ENCODE measurements around the gene FIGNL2. TPM values are rescaled to one million over a fixed set of nuclear protein-coding genes. Genes with fewer than 3 reads are reported as not detected.
A peak's percentile ranks its signal among the peaks of the same experiment; 100 is the strongest.

FIGNL2 gene
- total RNA-seq, 8 experiments from 2014 or later, result 0.46 to 25.3 (median 2.1) TPM

DNA sequence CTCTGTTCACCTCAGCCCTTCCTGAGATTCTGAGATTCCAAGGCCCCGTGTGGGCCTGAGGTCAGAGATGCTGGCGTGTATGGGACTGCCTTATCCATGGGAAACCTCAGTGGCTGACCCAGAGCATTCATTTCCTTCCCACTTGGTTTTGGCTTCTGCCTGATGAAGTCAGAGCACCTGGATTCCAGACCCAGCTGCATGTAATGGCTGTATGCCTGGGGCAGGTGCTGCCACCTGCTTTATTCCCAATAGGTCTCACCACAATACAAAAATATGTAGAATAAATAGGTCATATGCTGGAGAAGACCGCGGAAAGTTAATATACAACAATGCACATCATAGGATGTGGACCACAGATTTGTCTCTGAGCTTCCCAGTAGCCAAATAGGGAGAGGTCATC lies 25.6 kb downstream of the FIGNL2 start:
- no peak overlapping the region for H3K4me3 ChIP-seq
- no peak for ATAC-seq (replicated peaks in 6 of 8)
- H3K4me1 ChIP-seq (replicated peaks in 1 of 2), result peaks cover 9 to 12% of the 10 kb centered on the region in 2 donors
- H3K27ac ChIP-seq, result no peak overlapping the region
- WGBS, 10 experiments, result 60 to 100% (median 92%) methylated on average over 1 to 4 of the region's 4 CpGs; no CpG with 5 or more reads in 3 of the 10 experiments
- in situ Hi-C loops (cut with MboI; ENCODE audit: low pct_unique_long_range_greater_than_20kb in 2 of 9, low sequenced_read_pairs in 9 of 9, unreplicated experiment in 9 of 9), result loop anchor here in 2 of 9 experiments (10.0 to 25.0 kb wide), 3 partner anchors 286 to 411 kb away; partner anchors contain the start of gene SLC4A8 (in 2 of the 2)

DNA sequence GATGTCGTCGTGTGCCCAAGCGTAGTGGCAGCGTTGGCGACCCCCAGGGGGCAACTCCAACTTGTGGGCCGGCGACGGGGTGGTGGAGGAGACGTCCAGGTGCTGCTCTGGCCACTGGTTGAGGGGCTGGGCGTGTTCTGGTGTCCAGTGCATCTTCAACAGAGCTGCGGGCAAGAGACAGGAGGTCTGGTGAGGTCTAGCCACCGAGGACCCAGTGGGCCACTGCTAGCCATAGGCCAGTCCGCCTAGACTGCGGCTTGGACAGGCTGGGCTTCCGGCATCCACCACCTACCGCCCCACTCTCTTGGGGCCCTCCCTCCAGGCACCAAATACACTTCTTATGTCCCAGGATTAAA lies 26.3 kb downstream of the FIGNL2 start:
- in situ Hi-C loops (cut with MboI; ENCODE audit: low pct_unique_long_range_greater_than_20kb in 2 of 9, low sequenced_read_pairs in 9 of 9, unreplicated experiment in 9 of 9), result loop anchor here in 2 of 9 experiments (10.0 to 25.0 kb wide), 3 partner anchors 285 to 410 kb away; partner anchors contain the start of gene SLC4A8 (in 2 of the 2)
- ATAC-seq (replicated peaks in 6 of 8), result no peak
- Histone ChIP-seq H3K4me1 (replicated peaks in 1 of 2) (peaks cover 4 to 5% of the 10 kb centered on the region in 2 donors), H3K27ac (no peak overlapping the region), H3K4me3 (no peak overlapping the region)
- WGBS, 10 experiments, result 89 to 100% (median 93%) methylated on average over 3 of the region's 16 CpGs; no CpG with 5 or more reads in 7 of the 10 experiments

DNA sequence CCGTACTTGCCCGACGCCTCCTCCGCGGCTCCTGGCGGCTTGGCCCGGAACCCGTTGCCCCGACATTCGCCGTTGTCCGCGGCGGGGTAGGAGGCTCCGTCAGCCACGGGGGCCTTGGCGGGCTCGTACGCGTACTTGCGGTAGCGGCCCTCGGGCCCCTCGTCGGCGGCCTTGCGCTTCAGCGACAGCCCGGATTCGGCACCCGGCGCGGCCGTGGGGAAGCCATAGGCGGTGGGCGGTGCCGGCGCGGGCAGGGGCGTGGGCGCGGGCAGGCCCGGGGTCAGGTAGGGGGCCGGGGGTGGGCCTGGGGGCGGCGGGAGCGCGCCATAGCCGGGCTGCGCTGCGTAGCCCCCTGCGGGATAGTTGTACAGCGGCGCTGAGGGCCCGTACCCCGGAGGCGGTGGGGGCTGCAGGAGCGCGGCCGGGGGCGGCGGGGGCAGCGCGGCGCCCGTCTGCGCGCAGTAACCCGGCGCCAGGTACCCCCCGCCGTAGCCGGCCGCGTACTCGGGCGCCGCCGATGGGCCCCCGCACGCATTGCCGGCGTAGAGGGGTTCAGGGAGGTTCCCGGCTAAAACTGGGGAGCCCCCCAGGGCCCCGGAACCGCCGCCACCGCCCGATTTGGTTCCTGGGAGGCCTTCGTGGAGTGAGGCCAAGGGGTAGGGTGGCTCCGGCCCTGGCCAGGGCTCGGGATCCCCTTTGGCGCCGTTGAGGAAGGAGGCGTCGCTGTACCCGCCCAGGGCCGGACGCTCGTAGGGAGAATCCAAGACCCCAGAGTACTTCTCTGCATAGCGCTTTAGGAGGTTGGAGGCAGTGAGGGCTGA lies 26.9 kb downstream of the FIGNL2 start:
- 40 to 100% methylated on average over 1 of the region's 101 CpGs; no CpG with 5 or more reads in 8 of the 10 experiments for WGBS, 10 experiments
- ATAC-seq (replicated peaks in 6 of 8), result peak in 1 of 8 experiments; percentile 11
- in situ Hi-C loops (cut with MboI; ENCODE audit: low pct_unique_long_range_greater_than_20kb in 2 of 9, low sequenced_read_pairs in 9 of 9, unreplicated experiment in 9 of 9), result loop anchor here in 2 of 9 experiments (10.0 to 25.0 kb wide), 3 partner anchors 284 to 409 kb away; partner anchors contain the start of gene SLC4A8 (in 2 of the 2)
- Histone ChIP-seq H3K27ac (no peak overlapping the region), H3K4me1 (replicated peaks in 1 of 2) (peaks cover 2 to 5% of the 10 kb centered on the region in 2 donors), H3K4me3 (no peak overlapping the region)

DNA sequence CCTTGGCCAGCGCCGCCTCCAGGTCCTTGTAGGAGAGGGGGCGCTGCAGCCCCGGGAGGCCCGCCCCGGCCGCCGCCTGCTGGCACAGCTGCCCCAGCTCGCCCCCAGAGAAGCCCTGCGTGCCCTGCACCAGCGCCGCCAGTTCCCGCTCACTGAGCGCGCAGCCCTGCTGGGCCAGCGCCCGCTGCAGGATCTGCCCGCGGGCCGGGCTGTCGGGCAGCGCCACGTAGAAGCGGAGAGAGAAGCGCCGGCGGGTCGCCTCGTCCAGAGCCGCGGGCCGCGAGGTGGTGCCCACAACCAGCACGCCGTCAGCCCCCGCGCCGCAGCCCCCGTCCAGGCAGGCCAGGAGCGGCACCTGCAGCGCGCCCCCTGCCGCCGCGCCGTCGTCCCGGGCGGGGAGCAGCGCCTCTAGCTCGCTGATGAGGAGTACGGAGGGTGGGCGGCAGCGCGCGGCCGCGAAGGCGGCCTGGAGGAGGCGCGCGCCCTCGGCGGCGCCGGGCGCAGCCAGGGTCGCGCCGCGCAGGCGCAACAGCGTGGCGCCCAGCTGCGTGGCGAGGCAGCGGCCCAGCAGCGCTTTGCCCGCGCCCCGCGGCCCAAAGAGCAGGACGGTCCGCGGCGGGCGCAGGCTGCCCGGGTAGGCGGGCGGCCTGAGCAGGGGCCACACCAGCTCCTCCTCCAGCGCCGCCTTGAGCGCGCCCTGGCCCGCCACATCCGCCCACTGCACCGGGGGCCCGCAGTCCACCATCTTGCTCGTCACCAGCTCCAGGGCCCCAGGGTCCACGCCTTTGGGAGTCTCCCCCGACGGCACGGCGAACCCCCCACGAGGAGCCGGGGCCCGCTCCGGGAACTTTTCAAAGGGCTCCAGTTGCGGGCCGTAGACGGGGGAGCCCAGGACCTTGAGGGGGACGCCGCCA lies 27.7 kb downstream of the FIGNL2 start:
- Histone ChIP-seq H3K27ac (no peak overlapping the region), H3K4me1 (replicated peaks in 1 of 2) (peaks cover 2 to 5% of the 10 kb centered on the region in 2 donors), H3K4me3 (no peak overlapping the region)
- in situ Hi-C loops (cut with MboI; ENCODE audit: low pct_unique_long_range_greater_than_20kb in 2 of 9, low sequenced_read_pairs in 9 of 9, unreplicated experiment in 9 of 9), result loop anchor here in 2 of 9 experiments (10.0 to 25.0 kb wide), 3 partner anchors 283 to 408 kb away; partner anchors contain the start of gene SLC4A8 (in 2 of the 2)
- ATAC-seq (replicated peaks in 6 of 8), result peak in 4 of 8 experiments; percentile 26 to 88 (median 72)
- WGBS, 10 experiments, result 2% methylated on average over 11 of the region's 113 CpGs; no CpG with 5 or more reads in 9 of the 10 experiments

DNA sequence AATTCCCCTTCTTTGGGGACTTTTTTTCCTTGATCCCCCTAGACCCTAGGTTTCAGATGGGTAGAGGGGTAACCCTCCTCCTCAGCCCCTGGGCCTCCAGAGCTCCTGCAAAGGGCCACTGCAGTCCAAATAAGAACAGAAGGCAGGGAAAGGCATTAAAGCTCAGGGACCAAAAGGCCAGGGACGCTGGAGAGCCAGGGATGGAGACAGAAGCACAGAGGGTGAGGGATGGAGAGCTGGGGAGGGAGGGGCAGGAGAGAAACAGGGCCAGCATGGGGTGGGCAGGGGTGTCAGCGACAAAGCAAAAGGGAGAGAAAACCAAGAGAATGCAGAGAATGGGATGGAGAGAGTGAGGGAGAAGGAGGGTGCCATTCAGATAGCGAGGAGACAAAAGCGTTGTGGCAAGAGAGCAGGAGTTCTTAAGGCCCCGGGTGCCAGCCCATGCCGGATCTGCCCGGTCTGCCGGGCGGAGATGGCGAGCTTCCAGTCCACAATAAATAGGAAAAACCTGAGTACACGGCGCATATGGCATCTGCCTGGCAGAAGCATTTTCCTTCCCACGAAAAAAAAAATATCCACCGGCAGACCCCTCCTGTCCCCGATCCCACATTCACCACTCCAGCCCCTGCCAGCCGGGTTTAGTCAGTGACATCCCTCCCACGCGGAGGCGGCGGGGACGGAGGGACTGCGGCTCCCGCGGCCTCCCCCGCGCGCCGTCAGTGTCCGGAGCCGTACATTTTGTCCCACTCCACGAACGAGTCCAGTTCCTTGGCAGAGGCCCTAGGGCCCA lies 28.6 kb downstream of the FIGNL2 start:
- peaks cover 2 to 5% of the 10 kb centered on the region in 2 donors for H3K4me1 ChIP-seq (replicated peaks in 1 of 2)
- H3K4me3 ChIP-seq, result no peak overlapping the region
- ATAC-seq (replicated peaks in 6 of 8), result peak in 2 of 8 experiments; percentile 12 to 16
- WGBS, 10 experiments, result 0 to 100% (median 30%) methylated on average over 1 to 15 of the region's 32 CpGs; no CpG with 5 or more reads in 4 of the 10 experiments
- in situ Hi-C loops (cut with MboI; ENCODE audit: low pct_unique_long_range_greater_than_20kb in 2 of 9, low sequenced_read_pairs in 9 of 9, unreplicated experiment in 9 of 9), result loop anchor here in 2 of 9 experiments (10.0 to 25.0 kb wide), 3 partner anchors 283 to 408 kb away; partner anchors contain the start of gene SLC4A8 (in 2 of the 2)
- H3K27ac ChIP-seq, result no peak overlapping the region

DNA sequence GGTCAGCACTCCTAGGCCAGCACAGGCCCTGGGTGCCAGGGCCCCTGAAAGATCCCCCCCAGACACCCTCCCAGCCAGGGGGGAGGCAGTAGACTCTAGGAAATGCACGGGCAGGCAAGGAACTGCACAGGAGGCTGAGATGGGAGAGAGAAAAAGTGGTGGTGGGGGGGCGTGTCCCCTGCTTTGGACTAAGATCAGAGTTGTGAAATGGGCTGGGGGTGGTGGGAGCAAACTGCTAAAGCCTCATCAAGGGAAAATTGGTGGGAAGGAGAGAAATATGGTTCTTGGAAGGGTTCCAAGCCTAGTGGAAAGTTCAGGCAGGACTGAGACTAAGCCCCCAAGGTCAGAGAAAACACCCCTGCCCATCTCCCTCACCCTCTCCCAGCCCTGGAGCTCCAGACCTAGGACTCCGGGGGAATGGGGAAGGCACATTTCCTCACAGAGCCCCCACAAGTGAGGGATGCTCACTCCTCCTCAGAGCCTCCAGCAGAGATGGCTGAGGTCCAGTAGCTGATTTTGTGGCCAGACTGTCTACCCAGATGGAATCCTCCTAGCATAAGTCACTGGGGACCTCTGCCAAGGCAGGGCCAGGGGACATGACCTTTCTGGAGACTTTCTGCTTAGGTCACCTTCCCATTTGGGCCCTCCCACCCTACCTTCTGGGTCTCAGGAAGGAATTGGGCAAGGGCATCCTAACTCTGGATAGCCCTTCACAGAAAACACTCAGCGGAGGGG lies 29.8 kb downstream of the FIGNL2 start:
- no peak for ATAC-seq (replicated peaks in 6 of 8)
- Histone ChIP-seq H3K4me1 (replicated peaks in 1 of 2) (peaks cover under 1 to 2% of the 10 kb centered on the region in 2 donors), H3K4me3 (no peak overlapping the region), H3K27ac (no peak overlapping the region)
- 80% methylated on average over 1 of the region's 4 CpGs; no CpG with 5 or more reads in 9 of the 10 experiments for WGBS, 10 experiments
- in situ Hi-C loops (cut with MboI; ENCODE audit: low pct_unique_long_range_greater_than_20kb in 2 of 9, low sequenced_read_pairs in 9 of 9, unreplicated experiment in 9 of 9), result loop anchor here in 2 of 9 experiments (25.0 kb wide), 2 partner anchors 281 to 406 kb away; partner anchors contain the start of gene SLC4A8 (in 1 of the 2)

DNA sequence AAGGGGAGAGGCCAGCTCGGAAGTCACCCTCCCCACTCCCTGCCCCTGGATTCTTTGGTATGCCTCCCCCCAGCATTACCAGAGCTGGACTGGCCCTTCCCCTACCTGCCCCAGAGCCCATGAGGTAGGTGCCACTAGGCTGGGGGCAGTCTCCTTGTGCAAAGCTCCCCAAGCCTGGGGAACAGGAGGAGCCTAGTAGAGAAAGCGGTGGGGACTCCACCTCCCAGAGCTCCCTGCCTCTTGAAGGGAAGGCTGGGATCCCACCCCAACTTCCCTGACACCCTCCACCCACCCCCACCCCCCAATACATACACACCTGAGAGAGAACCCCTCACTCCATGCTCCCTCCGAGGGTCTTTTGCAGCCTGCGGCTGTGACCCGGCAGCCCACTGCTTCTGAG lies 30.4 kb downstream of the FIGNL2 start:
- Histone ChIP-seq H3K4me1 (replicated peaks in 1 of 2) (peaks cover 0 to 2% of the 10 kb centered on the region in 2 donors), H3K4me3 (no peak overlapping the region), H3K27ac (no peak overlapping the region)
- ATAC-seq (replicated peaks in 6 of 8), result no peak
- in situ Hi-C loops (cut with MboI; ENCODE audit: low pct_unique_long_range_greater_than_20kb in 2 of 9, low sequenced_read_pairs in 9 of 9, unreplicated experiment in 9 of 9), result loop anchor here in 2 of 9 experiments (25.0 kb wide), 2 partner anchors 281 to 406 kb away; partner anchors contain the start of gene SLC4A8 (in 1 of the 2)
- no CpG with 5 or more reads among the region's 5 CpGs for WGBS, 10 experiments

DNA sequence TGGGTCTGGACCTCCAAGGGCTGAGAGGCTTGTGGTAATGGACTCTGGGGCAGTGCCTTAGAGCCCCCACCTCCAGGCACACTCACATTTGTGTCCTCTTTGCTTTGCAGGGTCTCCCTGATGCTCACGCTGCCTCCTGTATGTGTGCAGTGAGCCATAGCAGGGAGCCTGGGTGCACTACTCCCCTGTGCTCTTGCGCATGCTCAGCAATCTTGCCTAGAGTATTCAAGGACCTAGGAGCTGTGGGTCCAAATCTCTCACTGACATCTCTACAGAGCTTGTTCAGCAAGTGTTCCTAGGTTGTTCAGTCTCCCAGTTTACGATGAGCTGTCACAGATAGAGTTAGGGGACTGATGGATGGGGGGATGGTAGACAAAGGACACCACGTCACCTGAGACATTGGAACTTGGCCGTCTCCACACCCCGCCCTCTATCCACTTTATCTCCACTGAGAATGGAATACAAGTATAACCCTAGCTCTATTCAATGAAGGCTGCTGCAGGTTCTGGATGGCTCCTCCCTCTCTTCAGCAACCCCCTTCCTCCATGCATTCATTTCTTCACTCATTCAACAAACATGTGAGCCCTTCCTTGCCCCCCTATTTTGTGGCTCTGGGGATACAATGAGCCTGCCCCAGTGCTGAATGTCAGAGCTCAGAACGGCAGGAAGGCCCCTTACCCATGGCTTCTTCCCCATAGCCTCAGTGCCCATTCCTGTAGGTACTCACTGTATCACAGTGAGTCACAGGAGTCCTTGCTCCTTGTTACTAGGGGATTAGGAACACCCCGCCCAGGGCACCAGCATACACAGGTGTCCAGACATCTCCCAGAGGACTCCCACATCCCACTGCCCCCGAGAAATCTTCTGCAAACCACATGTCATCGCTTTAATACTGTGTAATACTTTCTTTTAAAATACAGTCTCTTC lies 31.2 kb downstream of the FIGNL2 start:
- Histone ChIP-seq H3K27ac (no peak overlapping the region), H3K4me1 (replicated peaks in 1 of 2) (peaks cover 0 to 2% of the 10 kb centered on the region in 2 donors), H3K4me3 (no peak overlapping the region)
- in situ Hi-C loops (cut with MboI; ENCODE audit: low pct_unique_long_range_greater_than_20kb in 2 of 9, low sequenced_read_pairs in 9 of 9, unreplicated experiment in 9 of 9), result loop anchor here in 2 of 9 experiments (25.0 kb wide), 2 partner anchors 280 to 405 kb away; partner anchors contain the start of gene SLC4A8 (in 1 of the 2)
- ATAC-seq (replicated peaks in 6 of 8), result no peak
- WGBS, 10 experiments, result 40 to 100% (median 83%) methylated on average over 1 to 6 of the region's 10 CpGs; no CpG with 5 or more reads in 1 of the 10 experiments

DNA sequence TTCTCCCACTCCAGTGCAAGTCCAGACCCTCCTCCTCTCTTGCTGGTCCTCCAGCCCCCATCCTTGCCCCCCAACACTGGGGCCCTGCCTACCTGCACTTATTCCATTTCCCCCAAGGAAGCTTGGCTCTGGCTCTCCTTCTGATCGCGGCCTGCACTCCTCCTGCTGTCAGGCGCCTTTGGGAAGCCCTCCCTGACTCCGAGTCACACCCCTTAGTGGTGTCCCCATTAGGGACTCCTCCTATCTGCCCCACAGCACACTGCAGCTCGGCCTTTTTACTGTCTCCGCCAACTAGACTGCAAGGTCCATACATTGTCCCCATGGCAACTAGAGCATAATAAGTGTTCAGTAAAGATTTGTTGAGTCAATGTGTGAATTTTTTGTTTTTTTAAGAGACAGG lies 32.9 kb downstream of the FIGNL2 start:
- Histone ChIP-seq H3K4me3 (no peak overlapping the region), H3K27ac (no peak overlapping the region), H3K4me1 (replicated peaks in 1 of 2) (peaks cover 0 to 2% of the 10 kb centered on the region in 2 donors)
- in situ Hi-C loops (cut with MboI; ENCODE audit: low pct_unique_long_range_greater_than_20kb in 2 of 9, low sequenced_read_pairs in 9 of 9, unreplicated experiment in 9 of 9), result loop anchor here in 2 of 9 experiments (25.0 kb wide), 2 partner anchors 278 to 403 kb away; partner anchors contain the start of gene SLC4A8 (in 1 of the 2)
- 42 to 97% (median 84%) methylated on average over 2 to 5 of the region's 6 CpGs; no CpG with 5 or more reads in 6 of the 10 experiments for WGBS, 10 experiments
- ATAC-seq (replicated peaks in 6 of 8), result no peak

DNA sequence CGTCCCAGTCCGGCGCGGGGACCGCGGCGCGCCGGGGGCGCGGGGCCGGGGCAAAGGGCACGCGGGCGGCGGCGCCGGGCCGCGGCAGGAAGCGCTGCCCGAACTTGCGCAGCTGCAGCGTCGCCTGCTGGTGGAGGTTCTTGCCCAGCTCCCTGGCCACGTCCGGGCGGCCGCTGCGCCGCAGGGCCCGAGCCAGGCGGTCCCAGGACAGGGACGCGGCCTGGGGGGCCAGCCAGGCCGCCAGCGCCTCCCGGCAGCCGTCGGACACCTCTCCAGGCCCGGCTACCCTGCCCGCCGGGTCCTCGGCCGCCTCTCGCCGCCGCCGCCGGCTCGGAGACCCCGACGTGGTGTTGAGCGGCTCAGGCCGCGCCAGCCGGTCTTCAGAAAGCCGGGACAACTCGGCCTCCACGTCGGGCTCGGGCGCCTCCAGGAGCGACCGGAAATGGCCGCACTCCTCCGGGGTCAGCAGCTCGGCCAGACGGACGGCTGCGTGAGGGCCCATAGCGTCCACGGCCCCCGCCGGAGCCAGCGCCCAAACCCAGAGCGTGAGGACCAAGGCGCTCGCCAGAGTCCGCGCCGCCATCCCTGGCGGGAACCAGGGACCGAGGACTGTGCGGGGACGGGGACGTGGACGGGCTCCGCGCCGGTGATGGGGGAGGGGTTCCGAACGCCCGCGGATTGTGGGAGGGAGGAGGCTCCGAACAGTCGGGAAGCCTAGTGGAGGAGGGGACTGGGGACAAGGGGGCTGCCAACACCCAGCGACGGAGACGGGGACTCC lies 34.0 kb downstream of the FIGNL2 start:
- in situ Hi-C loops (cut with MboI; ENCODE audit: low pct_unique_long_range_greater_than_20kb in 2 of 9, low sequenced_read_pairs in 9 of 9, unreplicated experiment in 9 of 9), result loop anchor here in 2 of 9 experiments (25.0 kb wide), 2 partner anchors 277 to 402 kb away; partner anchors contain the start of gene SLC4A8 (in 1 of the 2)

More for the DNA sequence above, 34.0 kb downstream of the FIGNL2 start:
- ATAC-seq (replicated peaks in 6 of 8), result peak; percentile 83 to 96 (median 87)
- peak overlapping the region; percentile 30 to 43 (median 33) for H3K4me3 ChIP-seq
- H3K4me1 ChIP-seq (replicated peaks in 1 of 2), result peaks cover 0 to under 1% of the 10 kb centered on the region in 2 donors
- 0% methylated on average over 3 of the region's 100 CpGs; no CpG with 5 or more reads in 9 of the 10 experiments for WGBS, 10 experiments
- H3K27ac ChIP-seq, result no peak overlapping the region

All from motor neuron (in vitro differentiated cells).